Fibroblast of lung (primary cell): ENCODE measurements around the gene RETREG1.

Source experiments
- CTCF ChIP-seq, 2 donors: IDR thresholded peaks in 1 of 2; conservative IDR thresholded peaks in 1 of 2; 1 replicate in 1 of 2; 2 replicates in 1 of 2; pipeline ENCODE4 v1.5.1; 2011 to 2012; ENCODE audit warnings: low read length in 2 of 2, control low read depth in 1 of 2, inconsistent platforms in 1 of 2, low read depth in 1 of 2, mild to moderate bottlenecking in 1 of 2
- EZH2 ChIP-seq: IDR thresholded peaks from 2 replicates; pipeline ENCODE4 v1.5.1; 2012; ENCODE audit warnings: low read length, control low read depth, mild to moderate bottlenecking; ENCODE audit errors: missing control alignments

- TF ChIP-seq CTCF (conservative IDR thresholded peaks at IDR 0.05 in 1 of 2, IDR thresholded peaks at IDR 0.05 in 1 of 2; ENCODE audit: low read depth in 1 of 2, low read length in 2 of 2): peak in 1 of 2 donors; percentile 6
- no peak for TF ChIP-seq EZH2
Measured at GRCh38 chr5:16558984-16559629, 57.7 kb downstream of the RETREG1 start.
